GM19035 (cell line): Measurements from ENCODE around the gene FNDC3B.
"Not testable (repeated sequence)": the region's sequence is repeated elsewhere in the genome, so short reads cannot be mapped to it uniquely, and the experiment has no call there.

Experiments
- ATAC-seq: cut with Tn5 transposase; IDR thresholded peaks from one replicate; pipeline ENCODE4 v1.9.1; 2021; ENCODE audit not compliant: unreplicated experiment

The FNDC3B gene

GRCh38 chr3:172090035-172090434, 50.7 kb downstream of the FNDC3B start:
- ATAC-seq = no peak

GRCh38 chr3:172092658-172093057, 53.3 kb downstream of the FNDC3B start:
- no peak for ATAC-seq

GRCh38 chr3:172093581-172094443, 54.4 kb downstream of the FNDC3B start:
- ATAC-seq = not testable (repeated sequence)

GRCh38 chr3:172094621-172095557, 55.5 kb downstream of the FNDC3B start:
- peak; percentile 91 for ATAC-seq

- ATAC-seq = no peak
These were observed 57.6 kb downstream of the FNDC3B start for GRCh38 chr3:172096881-172097420.

GRCh38 chr3:172097585-172097984, 58.2 kb downstream of the FNDC3B start:
- no peak for ATAC-seq

GRCh38 chr3:172098698-172099494, 59.5 kb downstream of the FNDC3B start:
- no peak for ATAC-seq

- no peak for ATAC-seq
These were observed 60.1 kb downstream of the FNDC3B start for GRCh38 chr3:172099495-172099808.

GRCh38 chr3:172100482-172100881, 61.1 kb downstream of the FNDC3B start:
- peak; percentile 66 for ATAC-seq

- peak; percentile 61 for ATAC-seq
These were observed 61.7 kb downstream of the FNDC3B start for GRCh38 chr3:172101107-172101506.

- ATAC-seq = no peak
These were observed 62.9 kb downstream of the FNDC3B start for GRCh38 chr3:172102123-172102882.

- ATAC-seq = no peak
These were observed 63.5 kb downstream of the FNDC3B start for GRCh38 chr3:172102883-172103310.

- ATAC-seq = no peak
These were observed 64.3 kb downstream of the FNDC3B start for GRCh38 chr3:172103724-172104123.

- no peak for ATAC-seq
These were observed 65.2 kb downstream of the FNDC3B start for GRCh38 chr3:172104471-172105072.

- no peak for ATAC-seq
These were observed 66.9 kb downstream of the FNDC3B start for GRCh38 chr3:172106037-172106954.

- ATAC-seq = peak; percentile 53
These were observed 67.6 kb downstream of the FNDC3B start for GRCh38 chr3:172106989-172107388.

- peak; percentile 87 for ATAC-seq
These were observed 68.0 kb downstream of the FNDC3B start for GRCh38 chr3:172107403-172107802.

GRCh38 chr3:172110127-172110779, 70.9 kb downstream of the FNDC3B start:
- no peak for ATAC-seq
